GM06990 (cell line): Measurements from ENCODE around the gene NUMBL.

Experiments
- DNase-seq: peaks from one replicate; pipeline ENCODE4 v3.0.0-alpha.2; 2011; ENCODE audit not compliant: insufficient read length; ENCODE audit errors: extremely low read depth
- H3K27me3 ChIP-seq: replicated peaks from 2 replicates; pipeline ENCODE4 v1.6.0; 2011; ENCODE audit warnings: low read length; ENCODE audit not compliant: control insufficient read depth, insufficient read depth
- H3K36me3 ChIP-seq: 2 replicates; pipeline ENCODE4 v1.5.1; 2011; ENCODE audit warnings: low read length; ENCODE audit not compliant: control insufficient read depth, insufficient read depth
- H3K4me3 ChIP-seq: replicated peaks from 2 replicates; pipeline ENCODE4 v1.5.1; 2011; ENCODE audit warnings: low read depth, mild to moderate bottlenecking, control low read depth, low read length
- TF ChIP-seq, protein P1 (sequence below): IDR thresholded peaks from 2 replicates; pipeline ENCODE4 v1.5.1; 2011; ENCODE audit warnings: low read length, control low read depth, mild to moderate bottlenecking, inconsistent platforms; ENCODE audit not compliant: insufficient read depth, poor library complexity, severe bottlenecking

Gene NUMBL

DNA sequence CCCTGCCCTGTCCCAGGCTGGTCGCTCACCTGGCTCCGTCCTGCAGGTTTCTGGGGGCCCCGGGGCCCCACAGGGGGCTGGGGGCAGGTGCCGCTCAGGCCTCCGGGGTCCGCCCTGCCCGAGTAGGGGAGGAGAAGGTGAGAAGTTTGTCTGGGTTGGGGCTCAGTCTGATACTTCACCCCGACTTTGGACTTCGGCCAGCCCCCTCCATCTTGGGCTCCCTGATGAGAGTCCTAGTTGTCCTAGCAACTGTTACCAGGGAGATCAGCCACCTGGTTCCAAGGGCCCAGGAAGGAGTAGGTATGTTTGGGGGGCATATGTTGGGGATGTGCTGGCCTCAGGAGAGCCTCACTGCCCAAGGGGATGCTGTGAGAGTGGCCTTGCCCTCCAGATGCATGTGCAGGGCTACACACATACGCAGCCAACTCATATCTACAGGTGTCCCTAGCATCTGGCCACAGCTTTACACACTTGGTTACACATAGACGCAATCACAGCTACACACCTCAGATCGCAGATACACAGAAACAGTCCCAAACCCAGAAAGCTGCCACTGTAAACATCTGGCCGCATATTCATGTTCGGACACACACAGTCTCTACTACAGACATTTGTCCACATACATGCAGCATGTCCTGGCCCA lies 3.4 kb downstream of the NUMBL start:
- DNase-seq, result no peak

GRCh38 chr19:40685563-40685962 lies 4.9 kb downstream of the NUMBL start:
- no peaks in the 10 kb centered on the region; the same call in 1 of the 2 replicates for H3K36me3 ChIP-seq
- no peak for DNase-seq
- H3K4me3 ChIP-seq, result no peak overlapping the region
- no peaks in the 10 kb centered on the region for H3K27me3 ChIP-seq
- TF ChIP-seq, protein P1, sequence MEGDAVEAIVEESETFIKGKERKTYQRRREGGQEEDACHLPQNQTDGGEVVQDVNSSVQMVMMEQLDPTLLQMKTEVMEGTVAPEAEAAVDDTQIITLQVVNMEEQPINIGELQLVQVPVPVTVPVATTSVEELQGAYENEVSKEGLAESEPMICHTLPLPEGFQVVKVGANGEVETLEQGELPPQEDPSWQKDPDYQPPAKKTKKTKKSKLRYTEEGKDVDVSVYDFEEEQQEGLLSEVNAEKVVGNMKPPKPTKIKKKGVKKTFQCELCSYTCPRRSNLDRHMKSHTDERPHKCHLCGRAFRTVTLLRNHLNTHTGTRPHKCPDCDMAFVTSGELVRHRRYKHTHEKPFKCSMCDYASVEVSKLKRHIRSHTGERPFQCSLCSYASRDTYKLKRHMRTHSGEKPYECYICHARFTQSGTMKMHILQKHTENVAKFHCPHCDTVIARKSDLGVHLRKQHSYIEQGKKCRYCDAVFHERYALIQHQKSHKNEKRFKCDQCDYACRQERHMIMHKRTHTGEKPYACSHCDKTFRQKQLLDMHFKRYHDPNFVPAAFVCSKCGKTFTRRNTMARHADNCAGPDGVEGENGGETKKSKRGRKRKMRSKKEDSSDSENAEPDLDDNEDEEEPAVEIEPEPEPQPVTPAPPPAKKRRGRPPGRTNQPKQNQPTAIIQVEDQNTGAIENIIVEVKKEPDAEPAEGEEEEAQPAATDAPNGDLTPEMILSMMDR, result no peak

More for the DNA sequence above, 3.4 kb downstream of the NUMBL start:
- Histone ChIP-seq H3K36me3 (peaks cover 1% of the 10 kb centered on the region), H3K4me3 (no peak overlapping the region), H3K27me3 (no peaks in the 10 kb centered on the region)
- TF ChIP-seq, protein P1, result no peak

DNA sequence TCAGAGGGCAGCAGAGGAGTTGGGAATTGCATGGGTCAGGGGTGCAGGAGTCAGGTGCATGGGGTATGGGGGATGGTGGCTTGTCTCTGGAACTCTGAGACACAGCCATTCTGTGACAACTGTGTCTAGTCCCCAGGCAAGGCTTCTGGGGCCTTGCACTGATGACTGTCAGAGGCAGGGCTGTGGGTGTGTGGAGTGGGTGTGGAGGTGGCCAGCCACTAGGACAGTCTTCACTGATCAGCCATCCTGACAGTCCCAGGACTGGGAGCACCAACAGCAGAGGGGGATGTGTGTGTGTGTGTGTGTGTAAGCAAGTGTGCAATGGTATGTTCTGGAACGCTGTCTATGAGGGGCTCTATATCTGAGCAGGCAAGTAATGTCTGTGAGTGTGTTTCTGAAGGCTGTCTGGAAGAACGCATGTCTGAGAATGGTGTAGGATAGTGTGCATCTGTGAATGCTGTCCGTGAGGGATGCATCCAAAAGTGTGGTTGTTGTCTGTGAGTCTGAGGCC lies 5.4 kb downstream of the NUMBL start:
- H3K4me3 ChIP-seq, result no peak overlapping the region
- no peak for DNase-seq
- H3K27me3 ChIP-seq, result no peaks in the 10 kb centered on the region
- H3K36me3 ChIP-seq, result no peaks in the 10 kb centered on the region; the same call in 1 of the 2 replicates
- TF ChIP-seq, protein P1, result no peak

- H3K4me3 ChIP-seq, result no peak overlapping the region
- no peaks in the 10 kb centered on the region; the same call in 1 of the 2 replicates for H3K36me3 ChIP-seq
- TF ChIP-seq, protein P1, result no peak
- DNase-seq, result no peak
- no peaks in the 10 kb centered on the region for H3K27me3 ChIP-seq
These were observed 6.2 kb downstream of the NUMBL start for GRCh38 chr19:40684280-40684679.

- TF ChIP-seq, protein P1, result no peak
- DNase-seq, result no peak
- H3K27me3 ChIP-seq, result no peaks in the 10 kb centered on the region
- no peaks in the 10 kb centered on the region; the same call in 1 of the 2 replicates for H3K36me3 ChIP-seq
- no peak overlapping the region for H3K4me3 ChIP-seq
These were observed 7.0 kb downstream of the NUMBL start for GRCh38 chr19:40683437-40683836.
